ENCODE results near the gene KIF1C.

The KIF1C gene

DNA sequence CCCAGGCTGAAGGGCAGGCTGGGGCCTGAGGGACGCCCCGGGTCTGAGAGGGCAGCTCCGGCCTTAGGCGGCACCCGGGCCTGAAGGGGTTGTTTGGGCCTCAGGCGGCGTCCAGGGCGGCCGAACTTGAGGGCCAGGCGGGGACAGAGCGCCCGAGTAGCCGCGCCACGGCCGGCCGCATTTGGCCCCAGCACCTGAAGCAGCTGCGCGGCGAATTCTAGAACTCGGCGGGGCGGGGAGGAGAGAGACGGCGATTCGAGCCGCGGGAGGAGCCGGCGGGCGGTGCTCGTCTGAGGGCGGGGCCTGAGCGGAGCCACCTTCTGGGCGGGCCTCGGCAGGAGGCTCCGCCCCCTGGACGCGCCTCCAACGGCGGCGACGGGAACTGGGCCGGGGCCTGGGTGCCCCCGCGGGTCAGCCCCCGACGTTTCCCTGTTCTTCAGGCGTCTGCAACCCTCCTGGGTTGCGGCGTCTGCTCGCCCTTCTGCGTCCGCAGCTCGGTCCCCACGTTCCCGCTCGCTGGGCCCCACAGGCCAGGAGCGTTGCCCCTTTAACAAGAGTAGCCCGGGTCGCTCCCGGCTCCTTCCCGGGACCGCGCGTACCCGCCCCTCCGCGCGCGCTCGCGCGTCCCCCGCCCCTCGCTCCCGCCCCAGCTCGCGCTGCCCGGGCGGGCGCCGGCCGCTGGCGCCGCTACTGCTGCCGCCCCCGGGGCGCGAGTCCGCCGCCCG is at the start of gene KIF1C, which contains the start of gene INCA1:
KIF1C (plus strand) TSS at position 649 of the 725 bp plus-strand sequence. CDS start 2,297 bp downstream, outside the sequence.
INCA1 (minus strand) TSS at position 221 of the 725 bp plus-strand sequence. CDS start 3,085 bp downstream, outside the sequence.
- FAIRE-seq (peak; percentile 94), DNase-seq (ENCODE audit: extremely low spot score, insufficient read length, low read depth) (peak; percentile 99)

DNA sequence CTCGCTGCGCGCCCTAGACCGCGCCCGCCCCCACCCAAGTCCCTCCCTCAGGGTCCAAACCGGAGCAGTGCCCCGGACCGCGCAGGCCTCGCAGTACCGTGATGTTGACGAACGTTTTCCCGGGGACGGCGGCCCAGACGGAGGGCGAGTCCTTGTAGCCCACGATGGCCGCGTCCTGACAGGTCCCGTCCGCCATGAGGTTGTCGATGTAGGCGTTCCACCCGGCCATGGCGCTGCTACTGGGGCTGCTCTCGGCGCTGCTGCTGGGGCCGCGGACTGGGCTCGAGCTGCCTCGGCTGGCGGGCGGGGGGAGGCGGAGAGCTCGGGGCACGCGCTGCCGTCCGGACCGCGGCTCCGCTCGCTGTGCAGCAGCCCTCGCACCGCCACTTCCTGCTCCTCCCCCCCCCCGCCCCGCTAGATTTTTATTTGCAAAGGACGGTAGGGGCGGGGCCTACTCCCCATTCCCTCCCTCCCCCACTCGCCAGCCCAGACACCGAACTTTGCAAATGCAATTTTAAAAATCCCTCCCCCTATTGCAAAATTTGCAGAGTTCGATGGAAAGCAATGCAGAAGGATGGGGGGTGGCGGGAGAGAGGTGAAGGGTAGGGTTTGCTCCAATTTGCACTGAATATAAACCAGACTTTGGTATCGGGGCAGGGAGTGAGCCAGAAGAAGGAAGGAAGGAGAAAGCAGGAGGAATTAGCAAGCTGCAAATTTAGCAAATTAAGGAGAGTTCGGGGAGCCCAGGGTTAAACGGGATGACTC is 49.4 kb upstream of the KIF1C start, which contains the start of gene PFN1:
PFN1 (minus strand) TSS at position 365 of the 765 bp plus-strand sequence; CDS start at position 229, 136 bp downstream.
- DNase-seq (ENCODE audit: extremely low spot score, insufficient read length, low read depth) (peak; percentile 71), FAIRE-seq (peak; percentile 90)

DNA sequence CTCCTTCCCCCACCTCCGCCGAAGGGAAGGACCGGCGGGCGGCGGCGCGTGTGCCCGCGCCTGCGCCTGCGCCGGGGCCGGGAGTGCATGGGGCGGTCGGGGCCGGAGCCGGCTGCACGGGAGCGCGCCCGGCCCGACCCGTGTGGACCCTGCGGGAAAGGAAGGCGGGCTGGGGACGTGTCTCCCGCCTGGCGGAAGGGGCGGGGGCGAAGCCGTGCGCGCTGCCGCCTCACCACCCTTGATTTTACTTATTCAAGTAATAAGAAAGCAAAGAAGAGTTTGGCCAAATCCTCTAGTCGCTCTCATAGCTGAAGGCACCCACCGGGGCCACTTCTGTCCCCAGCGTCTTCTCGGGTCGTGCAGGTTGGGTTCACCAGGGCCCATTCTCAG is 48.8 kb upstream of the KIF1C start:
- DNase-seq (ENCODE audit: extremely low spot score, insufficient read length, low read depth) (peak; percentile 74), FAIRE-seq (no peak)

DNA sequence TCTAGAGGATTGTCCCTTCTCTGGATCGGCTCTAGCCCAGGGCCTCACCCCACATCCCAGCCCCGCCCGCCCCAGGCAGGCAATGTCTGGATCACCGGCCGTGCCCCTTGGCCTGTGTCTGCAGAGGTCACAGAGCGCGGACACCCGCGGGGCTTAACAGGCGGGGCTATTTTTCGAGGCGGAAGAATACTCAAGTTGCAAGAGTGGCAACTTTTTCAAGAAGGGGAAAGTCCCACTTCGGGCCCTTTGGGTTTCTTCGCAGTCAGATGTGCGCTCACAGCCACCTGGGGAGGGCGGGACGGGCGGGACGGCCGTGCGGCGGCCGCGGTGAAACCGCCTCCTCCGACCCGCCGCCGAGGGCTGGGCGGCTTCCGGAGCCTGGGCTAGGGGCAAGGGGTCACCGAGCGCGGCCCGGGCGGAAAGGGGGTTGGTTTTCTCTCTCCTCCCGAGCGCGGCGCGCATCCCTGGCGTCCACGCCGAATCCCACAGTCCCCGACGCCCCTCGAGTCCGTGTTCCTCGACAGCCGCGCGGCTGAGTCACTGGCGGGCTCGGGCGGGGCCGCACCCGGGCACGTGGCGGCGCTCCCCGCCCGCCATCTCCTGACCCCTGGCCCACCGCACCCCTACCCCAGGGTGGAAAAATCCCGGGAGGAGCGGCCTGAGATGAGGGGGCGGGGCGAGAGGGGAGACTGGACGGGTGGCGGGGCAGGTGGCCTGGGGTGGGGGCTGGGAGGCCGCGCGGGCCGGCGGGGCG is 48.3 kb upstream of the KIF1C start:
- DNase-seq (ENCODE audit: extremely low spot score, insufficient read length, low read depth) = no peak
- peak; percentile 84 for FAIRE-seq

DNA sequence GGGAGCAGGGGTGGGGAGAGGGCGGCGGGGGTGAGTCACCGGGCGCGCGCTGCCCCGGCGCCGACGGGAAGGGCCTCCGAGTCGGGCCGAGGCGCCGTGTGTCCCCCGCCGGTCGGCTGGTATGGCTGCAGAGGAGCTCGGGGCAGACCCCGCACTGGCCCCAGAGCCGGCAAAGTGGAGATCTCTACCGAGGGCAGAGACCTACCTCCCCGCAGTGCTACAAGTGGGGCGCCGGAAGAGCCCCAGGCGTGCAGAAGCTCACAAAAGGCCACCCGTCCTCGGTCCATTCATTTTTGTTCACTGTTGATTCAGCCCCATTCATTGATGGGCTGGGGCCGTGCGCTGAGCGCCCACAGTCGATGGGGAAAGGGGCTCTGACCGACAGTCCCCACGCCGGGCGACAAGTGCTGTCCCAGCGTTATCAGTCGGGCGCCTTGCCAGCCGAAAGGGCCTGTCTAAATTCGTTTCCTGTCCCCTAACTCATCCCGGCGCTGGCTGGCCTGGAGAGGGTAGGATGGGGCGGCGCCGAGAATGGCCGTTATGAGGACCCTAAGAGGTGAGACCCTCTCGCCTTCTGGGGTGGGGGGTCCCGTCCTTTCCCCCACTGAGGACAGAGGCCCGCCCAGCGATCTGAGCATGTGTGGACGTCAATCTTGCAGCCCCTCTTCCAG is 47.5 kb upstream of the KIF1C start:
- DNase-seq (ENCODE audit: extremely low spot score, insufficient read length, low read depth) (no peak), FAIRE-seq (peak; percentile 65)

DNA sequence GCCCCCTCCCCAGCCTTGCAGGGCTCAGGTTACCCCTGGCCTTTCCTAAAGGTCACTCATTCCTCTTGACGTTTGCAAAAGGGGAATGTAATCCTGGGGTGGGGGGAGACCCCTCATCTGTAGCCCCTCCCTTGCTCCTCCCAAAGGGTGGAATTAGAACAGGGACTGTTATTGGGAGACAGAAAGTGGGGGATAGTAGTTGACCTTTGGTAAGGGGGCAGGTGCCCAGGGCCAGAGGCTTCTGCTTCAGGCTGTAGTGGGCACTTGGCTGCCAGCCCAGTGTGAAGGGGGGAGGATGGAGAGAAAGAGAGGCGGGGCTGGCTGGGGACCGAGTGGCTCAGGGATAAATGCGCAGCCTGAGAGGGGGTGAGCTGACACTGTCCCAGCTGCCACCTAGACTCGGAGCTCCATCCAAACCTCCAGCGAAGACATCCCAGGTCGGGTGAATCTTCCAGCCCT is 47.0 kb upstream of the KIF1C start, which contains the start of gene ENO3:
ENO3 (plus strand) TSS at position 374 of the 459 bp plus-strand sequence. CDS start 711 bp downstream, outside the sequence.
- DNase-seq (ENCODE audit: extremely low spot score, insufficient read length, low read depth) = no peak
- FAIRE-seq = peak; percentile 18

DNA sequence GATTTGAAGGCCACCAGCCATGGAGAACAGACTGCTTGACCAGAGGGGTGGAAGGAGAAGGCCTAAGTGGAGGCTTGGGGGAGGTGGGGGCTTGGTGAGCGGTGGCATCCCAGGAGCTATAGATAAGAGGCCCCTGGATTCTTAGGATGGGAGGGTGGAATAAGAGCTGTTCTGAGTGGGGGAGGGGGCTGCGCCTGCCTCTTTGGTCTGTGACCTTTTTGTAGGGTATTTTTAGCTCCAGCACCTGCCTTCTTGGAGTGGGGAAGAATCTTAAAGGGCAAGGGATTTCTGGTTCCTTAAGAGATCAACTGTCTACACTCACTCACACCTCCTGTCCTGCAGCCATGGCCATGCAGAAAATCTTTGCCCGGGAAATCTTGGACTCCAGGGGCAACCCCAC is 46.3 kb upstream of the KIF1C start:
- no peak for FAIRE-seq
- no peak for DNase-seq (ENCODE audit: extremely low spot score, insufficient read length, low read depth)

DNA sequence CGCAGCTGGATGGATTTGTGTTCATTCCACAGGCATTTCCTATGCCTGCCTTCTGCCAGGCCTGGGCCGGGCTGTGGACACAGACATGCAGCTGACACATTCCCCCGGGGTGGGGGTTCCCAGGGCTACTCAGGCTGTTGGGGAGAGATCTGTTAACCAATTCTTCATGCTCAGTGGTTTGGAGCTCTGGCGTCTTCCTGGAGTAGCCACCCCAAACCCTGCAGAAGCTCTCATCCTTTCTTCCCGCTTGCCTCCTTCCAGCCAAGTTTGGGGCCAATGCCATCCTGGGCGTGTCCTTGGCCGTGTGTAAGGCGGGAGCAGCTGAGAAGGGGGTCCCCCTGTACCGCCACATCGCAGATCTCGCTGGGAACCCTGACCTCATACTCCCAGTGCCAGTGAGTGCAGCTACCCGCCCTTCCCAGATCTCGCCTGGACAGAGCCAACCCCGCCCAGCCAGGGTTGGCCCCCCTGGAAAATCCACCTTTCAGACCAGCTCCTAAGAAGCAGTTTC is 44.2 kb upstream of the KIF1C start:
- no peak for DNase-seq (ENCODE audit: extremely low spot score, insufficient read length, low read depth)
- no peak for FAIRE-seq

DNA sequence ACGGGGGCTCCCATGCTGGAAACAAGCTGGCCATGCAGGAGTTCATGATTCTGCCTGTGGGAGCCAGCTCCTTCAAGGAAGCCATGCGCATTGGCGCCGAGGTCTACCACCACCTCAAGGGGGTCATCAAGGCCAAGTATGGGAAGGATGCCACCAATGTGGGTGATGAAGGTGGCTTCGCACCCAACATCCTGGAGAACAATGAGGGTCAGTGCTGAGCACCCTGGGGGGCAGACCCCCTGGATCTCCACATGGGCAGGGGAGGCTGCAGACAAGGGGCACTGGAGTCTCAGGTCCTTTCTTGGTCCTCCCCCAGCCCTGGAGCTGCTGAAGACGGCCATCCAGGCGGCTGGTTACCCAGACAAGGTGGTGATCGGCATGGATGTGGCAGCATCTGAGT is 42.7 kb upstream of the KIF1C start:
- no peak for DNase-seq (ENCODE audit: extremely low spot score, insufficient read length, low read depth)
- no peak for FAIRE-seq

DNA sequence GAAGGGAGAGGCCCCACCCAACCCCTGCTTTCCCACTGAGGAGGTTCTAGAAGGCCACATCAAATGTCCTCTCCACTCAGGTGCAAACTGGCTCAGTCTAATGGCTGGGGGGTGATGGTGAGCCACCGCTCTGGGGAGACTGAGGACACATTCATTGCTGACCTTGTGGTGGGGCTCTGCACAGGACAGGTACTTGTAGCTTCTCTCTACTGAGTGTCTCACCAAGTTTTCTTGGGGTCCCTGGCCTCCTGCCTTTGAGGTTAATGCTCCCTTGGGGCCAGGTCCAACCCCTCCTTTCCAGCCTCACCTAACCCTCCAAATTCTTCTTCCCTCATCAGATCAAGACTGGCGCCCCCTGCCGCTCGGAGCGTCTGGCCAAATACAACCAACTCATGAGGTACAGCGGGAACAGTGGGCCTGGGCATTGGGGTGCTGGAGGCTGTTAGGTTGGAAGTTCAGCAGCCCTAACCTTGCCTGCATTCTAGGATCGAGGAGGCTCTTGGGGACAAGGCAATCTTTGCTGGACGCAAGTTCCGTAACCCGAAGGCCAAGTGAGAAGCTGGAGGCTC is 41.2 kb upstream of the KIF1C start:
- DNase-seq (ENCODE audit: extremely low spot score, insufficient read length, low read depth) (no peak), FAIRE-seq (peak; percentile 12)

DNA sequence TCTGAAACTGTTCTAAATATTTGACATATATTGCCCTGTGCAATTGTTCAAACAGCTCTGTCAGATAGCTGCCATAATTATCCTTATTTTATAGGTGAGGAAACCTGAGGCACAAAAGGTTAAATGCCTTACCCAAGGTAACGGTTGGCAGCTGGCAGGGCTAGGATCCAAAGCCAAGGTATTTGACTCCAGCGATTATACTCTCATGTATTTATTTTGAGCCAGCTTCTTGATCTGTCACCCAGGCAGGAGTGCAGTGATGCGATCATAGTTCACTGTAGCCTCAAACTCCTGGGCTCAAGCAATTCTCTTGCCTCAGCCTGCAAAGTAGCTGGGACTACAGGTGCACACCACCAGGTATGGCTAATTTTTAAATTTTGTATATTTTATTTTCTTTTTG is 39.6 kb upstream of the KIF1C start:
- FAIRE-seq = no peak

DNA sequence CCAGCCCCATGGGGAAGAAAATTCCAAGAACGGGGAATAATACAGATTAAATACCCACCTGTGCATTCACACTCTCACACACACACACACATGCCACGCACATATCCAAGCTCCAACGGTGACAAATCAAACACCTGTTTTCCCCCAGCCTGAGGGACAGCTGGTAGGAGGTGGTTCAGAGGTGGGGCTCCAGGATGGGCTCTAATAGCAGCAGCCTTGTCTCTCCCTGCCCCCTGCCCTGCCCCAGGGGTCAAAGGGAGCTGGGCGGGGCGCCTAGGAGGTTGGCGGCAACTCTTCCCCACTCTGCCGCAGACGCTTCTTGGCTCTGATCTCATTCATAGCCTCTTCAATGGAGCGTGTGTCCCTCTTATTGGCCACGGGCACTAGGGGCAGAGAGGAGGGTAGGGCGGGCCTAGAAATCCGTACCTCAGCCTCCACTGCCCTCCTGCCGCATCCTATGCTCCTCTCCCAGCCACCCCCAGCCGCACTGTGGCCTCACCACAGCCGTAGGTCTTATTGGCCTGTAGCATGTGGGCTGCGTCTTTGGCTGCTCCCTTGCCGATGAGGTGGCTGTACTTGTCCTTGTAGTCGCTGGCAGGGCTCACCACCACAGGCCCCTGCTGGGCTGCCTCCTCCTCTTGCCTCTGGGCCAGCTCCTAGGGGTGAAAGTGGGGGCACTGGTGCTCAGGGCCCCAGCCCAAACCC is 38.3 kb upstream of the KIF1C start:
- no peak for DNase-seq (ENCODE audit: extremely low spot score, insufficient read length, low read depth)
- no peak for FAIRE-seq

More for the DNA sequence above, 39.6 kb upstream of the KIF1C start:
- DNase-seq (ENCODE audit: extremely low spot score, insufficient read length, low read depth) = no peak

DNA sequence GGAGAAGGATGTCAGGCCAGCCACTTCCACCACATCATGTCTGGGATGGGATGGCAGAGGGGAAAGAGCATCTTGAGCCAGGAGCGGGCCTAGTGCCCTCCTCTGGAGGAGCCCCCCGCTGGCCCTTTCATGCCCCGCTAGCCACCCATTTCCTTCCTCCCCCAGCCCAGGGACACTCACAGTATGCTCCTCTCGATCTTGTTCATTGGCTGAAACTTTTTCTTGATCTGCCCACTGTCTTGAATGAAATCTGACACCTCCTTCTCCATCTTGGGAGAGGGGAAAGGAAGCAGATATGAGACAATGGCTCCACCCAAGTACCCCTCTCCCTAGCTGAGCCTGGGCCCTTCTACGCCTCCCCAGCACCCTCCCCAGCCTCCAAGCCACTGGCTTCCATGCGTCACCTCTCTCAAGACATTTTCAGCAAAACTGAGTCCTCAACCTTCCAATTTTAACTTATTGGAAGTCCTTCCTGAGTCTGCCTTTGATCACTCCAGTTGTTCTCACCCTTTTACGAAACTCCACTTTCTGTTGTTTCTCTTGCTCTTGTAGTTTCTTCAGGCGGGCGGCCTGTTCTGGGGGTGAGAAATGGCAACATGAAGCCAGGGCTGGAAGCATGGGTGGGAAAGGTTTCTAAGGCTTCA is 37.3 kb upstream of the KIF1C start:
- no peak for DNase-seq (ENCODE audit: extremely low spot score, insufficient read length, low read depth)
- FAIRE-seq = no peak

DNA sequence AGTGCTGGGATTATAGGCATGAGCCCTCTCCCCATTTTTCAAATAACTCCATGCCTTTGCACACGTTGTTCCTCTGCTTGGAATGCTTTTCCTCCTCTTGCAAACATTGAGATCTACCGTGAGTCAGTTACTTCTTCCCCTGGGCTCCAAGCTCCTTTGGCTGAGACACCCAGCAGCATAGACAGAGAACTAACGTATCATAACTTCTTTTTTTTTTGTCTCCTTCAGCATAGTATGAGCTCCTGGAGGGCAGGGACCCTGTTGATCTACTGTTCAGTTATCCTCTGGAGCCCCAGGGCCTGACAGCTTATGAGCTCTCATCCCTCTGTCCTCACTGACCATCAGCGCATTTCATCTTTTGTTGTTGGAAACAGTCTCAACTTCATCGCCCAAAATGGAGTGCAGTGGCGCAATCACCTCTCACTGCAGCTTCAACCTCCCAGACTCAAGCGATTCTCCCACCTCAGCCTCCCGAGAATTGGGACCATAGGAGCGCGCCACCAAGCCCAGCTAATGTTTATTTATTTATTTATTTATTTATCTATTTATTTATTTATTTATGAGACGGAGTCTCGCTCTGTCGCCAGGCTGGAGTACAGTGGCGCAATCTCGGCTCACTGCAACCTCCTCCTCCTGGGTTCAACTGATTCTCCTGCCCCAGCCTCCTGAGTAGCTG is 32.3 kb upstream of the KIF1C start:
- DNase-seq (ENCODE audit: extremely low spot score, insufficient read length, low read depth) (no peak), FAIRE-seq (no peak)

DNA sequence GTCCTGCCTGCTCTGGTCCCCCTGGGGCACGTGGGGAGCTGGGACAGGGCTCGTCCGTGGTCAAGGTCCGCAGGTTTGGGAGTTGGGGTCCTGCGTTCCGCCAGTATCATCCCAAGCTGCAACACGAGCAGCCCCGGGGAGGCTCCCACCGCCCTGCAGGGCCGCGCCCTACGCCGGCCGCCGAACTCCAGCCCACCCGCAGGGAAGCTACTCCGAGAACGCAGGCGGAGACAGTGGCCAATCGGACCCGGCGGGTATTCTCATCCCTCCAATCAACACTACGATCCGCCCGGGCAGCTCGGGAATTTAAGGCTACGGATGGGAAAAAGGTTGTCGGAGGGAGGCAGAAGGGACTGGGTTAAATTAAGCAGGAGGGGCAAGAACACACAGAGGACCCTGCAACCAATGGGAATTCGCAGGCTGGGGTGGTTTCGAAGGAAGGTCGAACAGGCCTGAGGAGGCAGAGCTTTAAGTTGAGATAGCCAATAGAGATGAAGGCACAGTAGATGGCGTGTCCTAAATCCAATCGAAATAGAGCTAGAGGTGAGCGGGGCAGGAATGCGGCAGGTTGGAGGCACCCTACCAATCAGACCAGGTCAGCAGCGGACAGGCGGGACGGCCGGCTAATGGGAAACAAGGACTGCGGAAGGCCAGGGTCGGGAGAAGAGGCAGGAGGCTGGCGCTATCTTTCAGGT is 30.8 kb upstream of the KIF1C start:
- FAIRE-seq = peak; percentile 100
- DNase-seq (ENCODE audit: extremely low spot score, insufficient read length, low read depth) = peak; percentile 91

DNA sequence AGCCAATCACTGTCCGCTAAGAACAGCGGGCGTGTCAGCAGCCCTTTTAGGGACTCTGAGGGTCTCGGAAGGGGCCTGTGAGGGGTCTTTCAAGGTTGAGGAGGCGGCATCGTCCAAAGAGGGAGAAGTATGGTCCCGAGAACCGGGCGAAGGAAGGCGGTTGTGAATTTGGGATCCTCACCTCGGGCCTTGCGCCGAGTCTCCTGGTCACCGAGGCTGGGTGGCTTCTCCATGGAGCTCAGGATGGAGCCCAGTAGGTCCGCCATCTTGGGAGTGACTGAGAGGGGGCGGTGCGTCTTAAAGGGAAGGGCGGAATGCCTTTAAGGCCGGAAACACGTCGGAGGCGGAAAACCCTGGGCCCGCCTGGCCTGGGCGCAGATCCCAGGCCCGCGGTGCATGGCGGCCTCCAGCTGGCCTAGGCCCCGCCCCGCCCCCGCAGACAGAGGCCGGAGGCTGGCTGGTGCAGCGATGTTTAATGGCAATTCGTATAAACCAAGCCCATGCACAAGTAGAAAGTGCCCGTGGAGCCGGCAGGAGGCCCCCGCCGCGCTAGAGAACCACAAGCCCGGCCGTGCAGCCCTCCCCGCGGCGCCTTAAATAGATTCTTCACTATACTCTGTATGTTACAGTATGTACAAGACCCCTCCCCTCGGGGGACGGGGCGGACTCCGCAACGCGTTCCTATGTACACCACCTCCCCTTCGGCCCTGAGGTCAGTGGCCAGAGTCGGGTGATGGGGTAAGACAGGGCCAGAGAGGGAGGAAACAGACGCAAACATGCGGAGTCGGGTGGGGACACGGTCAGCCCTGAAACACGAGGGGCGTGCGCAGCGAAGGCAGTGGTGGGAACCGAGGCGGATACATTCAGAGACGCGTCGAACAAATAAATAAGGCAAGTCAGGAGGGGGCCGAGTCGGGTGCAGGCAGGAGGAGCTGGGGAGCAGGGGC is 29.9 kb upstream of the KIF1C start, which contains the start of gene SPAG7:
SPAG7 (minus strand) TSS at position 279 of the 947 bp plus-strand sequence; CDS start at position 266, 13 bp downstream.
- FAIRE-seq (no peak), DNase-seq (ENCODE audit: extremely low spot score, insufficient read length, low read depth) (peak; percentile 87)

Data from GM18507 (cell line).